OCI-LY7 (cell line): ENCODE results near the gene LDLRAD4. TPM values are rescaled to one million over a fixed set of nuclear protein-coding genes. Genes with fewer than 3 reads are reported as not detected.

ENCODE experiments used
- BruUV-seq: library from RNA; stranded (reverse); fragments of 400-500 nt; replicated peaks from 2 replicates; lab custom pipeline; 2021; lab: Mats Ljungman, UMichigan
- CTCF ChIA-PET: fragments of 300-600 bp; sonication (Branson Sonifier 250); formaldehyde crosslinking; loops from one replicate; lab custom pipeline; 2022; ENCODE audit warnings: antibody characterized with exemption; ENCODE audit not compliant: unreplicated experiment; lab: Charles Lee
- POLR2A ChIA-PET: fragments of 300-600 bp; sonication (Branson Sonifier 250); formaldehyde crosslinking; loops from one replicate; lab custom pipeline; 2022; ENCODE audit warnings: antibody characterized with exemption; lab: Charles Lee
- DNase-seq: peaks from one replicate; pipeline ENCODE4 v3.0.0-alpha.2; 2015; ENCODE audit warnings: low spot score
- H2AFZ ChIP-seq: fragments of 200-600 bp; sonication (generic), shearing (Covaris generic); 2 replicates; pipeline ENCODE4 v1.6.1; 2014; ENCODE audit warnings: mild to moderate bottlenecking, antibody characterized with exemption, low read length, moderate library complexity
- H3K27ac ChIP-seq: fragments of 200-600 bp; sonication (generic); 2 replicates; pipeline ENCODE4 v1.5.1; 2014; ENCODE audit warnings: mixed run types, low read depth, mild to moderate bottlenecking, moderate library complexity, low read length, inconsistent platforms; ENCODE audit not compliant: poor library complexity, severe bottlenecking
- H3K36me3 ChIP-seq: fragments of 200-600 bp; sonication (generic); 2 replicates; pipeline ENCODE4 v1.6.1; 2014; ENCODE audit warnings: mild to moderate bottlenecking, antibody characterized with exemption, low read length, moderate library complexity, mixed read lengths; ENCODE audit not compliant: insufficient read depth
- H3K4me1 ChIP-seq: fragments of 200-600 bp; sonication (generic); 2 replicates; pipeline ENCODE4 v1.5.1; 2014; ENCODE audit warnings: mild to moderate bottlenecking, low read length; ENCODE audit not compliant: insufficient read depth, poor library complexity, severe bottlenecking
- H3K4me2 ChIP-seq: fragments of 200-600 bp; sonication (generic); 2 replicates; pipeline ENCODE4 v1.6.1; 2014; ENCODE audit warnings: mild to moderate bottlenecking, low read length
- H3K4me3 ChIP-seq: fragments of 200-600 bp; sonication (generic); 2 replicates; pipeline ENCODE4 v1.5.1; 2014; ENCODE audit warnings: mild to moderate bottlenecking, low read depth, low read length; ENCODE audit not compliant: poor library complexity, severe bottlenecking
- H3K79me2 ChIP-seq: fragments of 200-600 bp; sonication (generic); 2 replicates; pipeline ENCODE4 v1.6.1; 2016; ENCODE audit warnings: low read depth, mild to moderate bottlenecking, low read length, moderate library complexity, mixed read lengths; ENCODE audit not compliant: insufficient read depth
- H3K9me2 ChIP-seq: fragments of 200-600 bp; sonication (generic); 2 replicates; pipeline ENCODE4 v1.6.1; 2016; ENCODE audit warnings: mild to moderate bottlenecking, low read length, mixed read lengths; ENCODE audit not compliant: insufficient read depth
- H3K9me3 ChIP-seq: fragments of 200-600 bp; sonication (generic); 2 replicates; pipeline ENCODE4 v1.6.1; 2014; ENCODE audit warnings: mild to moderate bottlenecking, mixed run types, low read length, mixed read lengths
- H4K20me1 ChIP-seq: fragments of 200-600 bp; sonication (generic); 2 replicates; pipeline ENCODE4 v1.6.1; 2014; ENCODE audit warnings: mild to moderate bottlenecking, antibody characterized with exemption, low read length, moderate library complexity, mixed read lengths; ENCODE audit not compliant: insufficient read depth
- EZH2phosphoT487 ChIP-seq: fragments of 200-600 bp; sonication (generic); IDR thresholded peaks from 2 replicates; pipeline ENCODE4 v1.6.1; 2018; ENCODE audit warnings: low read depth, borderline replicate concordance, mild to moderate bottlenecking, mixed run types, antibody characterized with exemption, low read length, moderate library complexity, mixed read lengths
- intact Hi-C: fragments of 100-400 bp; cut with micrococcal nuclease; formaldehyde crosslinking; loops from one replicate; pipeline ENCODE4 v1.10.0; 2022; ENCODE audit not compliant: unreplicated experiment
- total RNA-seq, 2 experiments: library from RNA; depleted of rRNA in 1 of 2; stranded (reverse); fragments of >200 nt in 1 of 2; shearing (Covaris generic) in 1 of 2; gene quantifications; 2 replicates each; pipeline ENCODE4 v1.2.3, GENCODE V29; 2014 to 2022
- TF ChIP-seq, protein P1 (sequence below): fragments of 200-600 bp; sonication (generic); conservative IDR thresholded peaks from 2 replicates; pipeline ENCODE4 v1.5.1; 2014; ENCODE audit warnings: mild to moderate bottlenecking, antibody characterized with exemption, low read length, moderate library complexity, mixed read lengths

The LDLRAD4 gene
- total RNA-seq, 2 experiments from 2014 or later = 26.2 to 43.8 TPM

DNA sequence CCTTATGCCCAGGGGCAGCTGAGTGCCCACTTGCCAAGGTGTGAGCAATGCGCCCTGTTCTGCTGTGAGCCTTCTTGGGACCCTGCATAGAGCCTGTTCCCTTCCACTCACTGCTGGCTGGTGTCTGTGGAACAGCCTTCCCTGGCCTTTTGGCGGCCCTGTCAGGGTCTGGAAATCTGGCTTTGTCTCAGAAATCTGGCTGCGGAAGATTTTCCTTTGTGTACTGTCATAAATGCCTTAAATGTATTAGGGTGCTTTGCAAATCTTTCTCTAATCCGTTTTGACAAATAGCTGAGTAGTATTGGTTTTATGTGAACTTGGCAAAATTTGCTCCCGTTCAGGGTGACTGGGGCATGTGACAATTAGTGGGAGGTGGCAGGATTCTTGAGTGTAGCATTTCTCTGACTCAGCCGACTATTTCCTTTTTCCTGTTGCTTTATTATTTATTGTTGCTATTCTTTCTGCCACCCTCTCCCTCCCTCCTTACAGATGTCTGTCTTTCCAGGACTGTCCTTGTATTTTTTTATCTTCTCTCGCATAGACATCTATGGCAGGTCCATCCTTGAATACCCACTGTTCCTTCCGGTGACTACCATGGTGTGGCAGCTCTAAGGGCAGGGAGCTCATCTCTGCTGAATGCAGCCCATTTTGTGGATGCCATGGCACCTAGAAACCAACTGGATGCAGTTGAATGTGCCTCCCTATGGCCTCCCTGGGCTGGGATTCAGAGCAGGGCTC, 41.8 kb downstream of the LDLRAD4 start:
- Histone ChIP-seq H4K20me1 (no peaks in the 10 kb centered on the region), H3K4me3 (no peak overlapping the region), H3K4me1 (no peaks in the 10 kb centered on the region), H3K36me3 (no peaks in the 10 kb centered on the region), H3K9me3 (no peaks in the 10 kb centered on the region), H2AFZ (no peak overlapping the region), H3K9me2 (no peaks in the 10 kb centered on the region), H3K4me2 (no peak overlapping the region), H3K27ac (no peak overlapping the region), H3K79me2 (no peaks in the 10 kb centered on the region)
- TF ChIP-seq EZH2phosphoT487 = no peak
- TF ChIP-seq, protein P1, sequence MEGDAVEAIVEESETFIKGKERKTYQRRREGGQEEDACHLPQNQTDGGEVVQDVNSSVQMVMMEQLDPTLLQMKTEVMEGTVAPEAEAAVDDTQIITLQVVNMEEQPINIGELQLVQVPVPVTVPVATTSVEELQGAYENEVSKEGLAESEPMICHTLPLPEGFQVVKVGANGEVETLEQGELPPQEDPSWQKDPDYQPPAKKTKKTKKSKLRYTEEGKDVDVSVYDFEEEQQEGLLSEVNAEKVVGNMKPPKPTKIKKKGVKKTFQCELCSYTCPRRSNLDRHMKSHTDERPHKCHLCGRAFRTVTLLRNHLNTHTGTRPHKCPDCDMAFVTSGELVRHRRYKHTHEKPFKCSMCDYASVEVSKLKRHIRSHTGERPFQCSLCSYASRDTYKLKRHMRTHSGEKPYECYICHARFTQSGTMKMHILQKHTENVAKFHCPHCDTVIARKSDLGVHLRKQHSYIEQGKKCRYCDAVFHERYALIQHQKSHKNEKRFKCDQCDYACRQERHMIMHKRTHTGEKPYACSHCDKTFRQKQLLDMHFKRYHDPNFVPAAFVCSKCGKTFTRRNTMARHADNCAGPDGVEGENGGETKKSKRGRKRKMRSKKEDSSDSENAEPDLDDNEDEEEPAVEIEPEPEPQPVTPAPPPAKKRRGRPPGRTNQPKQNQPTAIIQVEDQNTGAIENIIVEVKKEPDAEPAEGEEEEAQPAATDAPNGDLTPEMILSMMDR = no peak
- intact Hi-C loops = no loop called here
- ChIA-PET POLR2A (interaction anchor here (0.5 to 0.6 kb wide), 2 partner anchors 14 to 21 kb away, joined by 4 to 5 read pairs; no protein-coding TSS in a partner anchor), CTCF (no interaction called here)
- BruUV-seq = no TSS peak
- DNase-seq = no peak

GRCh38 chr18:13260935-13261640, 42.5 kb downstream of the LDLRAD4 start:
- no peak for TF ChIP-seq EZH2phosphoT487
- TF ChIP-seq, protein P1 = no peak
- Histone ChIP-seq H3K4me3 (no peak overlapping the region), H4K20me1 (no peaks in the 10 kb centered on the region), H3K79me2 (no peaks in the 10 kb centered on the region), H3K4me2 (no peak overlapping the region), H3K9me3 (no peaks in the 10 kb centered on the region), H3K9me2 (no peaks in the 10 kb centered on the region), H3K27ac (no peak overlapping the region), H3K36me3 (no peaks in the 10 kb centered on the region), H2AFZ (no peak overlapping the region), H3K4me1 (no peaks in the 10 kb centered on the region)
- DNase-seq = no peak
- CTCF ChIA-PET = no interaction called here
- intact Hi-C loops = no loop called here
- BruUV-seq = no TSS peak
- POLR2A ChIA-PET = interaction anchor here (0.6 kb wide), 1 partner anchor 20 kb away, joined by 4 read pairs; no protein-coding TSS in a partner anchor
